HG03354 (cell line): ENCODE data around the gene UBE2Z.
"Not testable (repeated sequence)": the region's sequence is repeated elsewhere in the genome, so short reads cannot be mapped to it uniquely, and the experiment has no call there.

Source experiments
- ATAC-seq: cut with Tn5 transposase; IDR thresholded peaks from one replicate; pipeline ENCODE4 v1.9.1; 2021; ENCODE audit warnings: mild to moderate bottlenecking; ENCODE audit not compliant: unreplicated experiment, poor library complexity, severe bottlenecking

UBE2Z gene

DNA sequence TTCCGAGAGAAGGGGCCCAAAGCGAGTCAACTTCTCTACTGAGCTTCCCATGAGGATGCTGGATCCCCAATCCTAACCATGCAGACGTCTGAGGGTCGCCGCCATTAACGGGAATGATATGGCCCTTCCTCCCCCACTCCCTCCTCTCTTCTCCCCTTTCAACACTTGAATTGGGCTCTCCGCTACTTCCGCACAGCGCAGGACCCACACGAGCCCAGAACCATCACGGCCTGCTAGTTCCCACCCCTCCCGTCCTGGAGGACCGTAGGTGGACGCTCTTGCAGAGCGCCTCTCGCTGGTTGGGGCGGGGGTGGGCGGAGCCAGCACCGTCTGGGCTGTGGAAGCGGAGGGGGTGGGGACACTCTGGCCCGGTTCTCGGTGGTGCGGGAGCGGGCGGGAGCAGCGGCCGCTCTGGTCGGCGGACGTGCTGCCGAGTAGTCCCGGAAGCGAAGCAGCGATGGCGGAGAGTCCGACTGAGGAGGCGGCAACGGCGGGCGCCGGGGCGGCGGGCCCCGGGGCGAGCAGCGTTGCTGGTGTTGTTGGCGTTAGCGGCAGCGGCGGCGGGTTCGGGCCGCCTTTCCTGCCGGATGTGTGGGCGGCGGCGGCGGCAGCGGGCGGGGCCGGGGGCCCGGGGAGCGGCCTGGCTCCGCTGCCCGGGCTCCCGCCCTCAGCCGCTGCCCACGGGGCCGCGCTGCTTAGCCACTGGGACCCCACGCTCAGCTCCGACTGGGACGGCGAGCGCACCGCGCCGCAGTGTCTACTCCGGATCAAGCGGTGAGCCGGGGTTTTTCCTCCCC, at the start of gene UBE2Z:
Gene UBE2Z (plus strand): TSS at position 361 of the 797 bp plus-strand sequence. CDS start 97 bp downstream, at position 458.
- ATAC-seq = peak; percentile 83

DNA sequence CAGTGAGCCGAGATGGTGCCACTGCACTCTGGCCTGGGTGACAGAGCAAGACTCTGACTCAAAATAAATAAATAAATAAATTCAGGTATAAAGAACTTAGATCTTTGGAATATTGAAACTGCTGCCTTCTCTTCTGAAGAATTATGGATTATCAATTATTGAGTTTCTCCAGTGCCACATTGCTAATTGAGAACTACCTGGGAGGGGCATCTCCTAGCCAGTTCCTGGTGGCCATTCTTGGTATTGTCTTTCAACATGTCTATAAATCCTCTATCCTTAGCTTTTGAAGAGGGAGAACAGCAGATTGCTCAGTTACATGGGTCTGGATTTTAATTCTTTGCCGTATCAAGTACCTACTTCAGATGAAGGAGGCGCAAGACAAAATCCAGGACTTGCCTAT, 48.2 kb upstream of the UBE2Z start:
- ATAC-seq = no peak

DNA sequence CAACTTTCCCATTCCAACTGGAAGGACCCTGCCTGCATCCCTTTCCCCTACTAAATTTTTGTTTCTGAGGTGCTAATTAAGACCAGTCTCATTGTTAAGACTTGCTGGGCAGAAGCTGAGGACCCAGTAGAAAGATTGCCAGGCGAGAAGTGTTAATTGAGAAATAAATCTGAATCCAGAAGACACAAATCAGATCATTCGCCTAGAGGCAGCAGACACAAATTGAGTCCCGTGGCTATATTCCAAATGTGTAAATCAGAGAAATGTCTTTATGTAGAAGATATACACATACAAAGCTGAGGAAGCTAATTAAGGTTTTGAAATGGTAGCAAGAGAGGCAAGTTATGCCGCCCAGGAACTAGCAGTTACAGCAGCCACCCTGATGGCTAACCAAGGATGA, 47.8 kb upstream of the UBE2Z start:
- ATAC-seq = no peak

DNA sequence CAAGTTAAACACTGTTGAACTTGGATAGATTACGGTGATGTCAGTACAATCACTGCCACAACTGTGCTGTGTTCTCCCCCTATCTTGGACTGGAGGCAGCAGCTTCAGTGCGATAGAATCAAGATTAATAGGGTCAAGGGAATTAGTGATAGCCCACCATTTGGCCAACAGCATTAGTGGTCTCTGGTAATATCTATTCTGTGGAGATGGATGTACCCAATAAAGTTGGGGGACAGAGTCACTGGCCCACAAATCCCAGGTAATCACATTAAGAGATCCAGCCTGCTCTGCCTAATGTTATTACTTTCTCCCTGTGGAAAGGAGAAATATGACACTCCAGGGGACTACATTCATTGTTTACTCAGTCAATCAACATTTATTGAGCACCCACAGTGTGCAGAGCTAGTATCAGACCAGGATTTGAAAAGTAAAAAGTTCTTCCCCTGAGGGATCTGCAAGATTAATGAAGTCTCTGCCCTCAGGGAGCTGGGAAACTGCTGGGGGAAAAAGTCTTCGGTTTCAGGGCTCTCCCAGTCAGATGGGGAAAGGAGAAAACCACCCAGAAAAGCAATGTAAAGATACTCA, 39.2 kb upstream of the UBE2Z start:
- no peak for ATAC-seq

DNA sequence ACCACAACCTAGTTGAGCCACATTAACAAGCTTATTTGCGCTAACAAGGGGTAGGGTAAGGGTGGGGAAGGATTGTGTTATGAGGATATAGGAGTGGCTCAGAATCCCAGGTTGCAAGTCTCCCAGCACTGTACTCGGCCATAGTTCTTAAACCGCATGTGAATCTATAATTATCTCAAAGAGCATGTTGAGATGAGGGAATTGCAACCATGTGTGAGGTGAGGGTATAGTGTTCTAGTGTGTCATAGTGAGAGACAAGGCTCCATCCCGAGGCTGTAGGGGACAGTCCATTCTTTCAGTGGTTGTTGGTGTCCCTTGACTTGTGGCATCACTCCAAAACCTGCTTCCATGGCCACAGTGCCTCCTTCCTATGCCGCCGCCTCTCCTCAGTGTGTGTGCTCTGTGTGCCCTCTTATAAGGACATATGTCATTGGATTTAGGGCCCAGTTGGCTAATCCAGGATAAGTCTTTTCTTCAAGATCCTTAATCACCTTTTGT, 38.3 kb upstream of the UBE2Z start:
- no peak for ATAC-seq

DNA sequence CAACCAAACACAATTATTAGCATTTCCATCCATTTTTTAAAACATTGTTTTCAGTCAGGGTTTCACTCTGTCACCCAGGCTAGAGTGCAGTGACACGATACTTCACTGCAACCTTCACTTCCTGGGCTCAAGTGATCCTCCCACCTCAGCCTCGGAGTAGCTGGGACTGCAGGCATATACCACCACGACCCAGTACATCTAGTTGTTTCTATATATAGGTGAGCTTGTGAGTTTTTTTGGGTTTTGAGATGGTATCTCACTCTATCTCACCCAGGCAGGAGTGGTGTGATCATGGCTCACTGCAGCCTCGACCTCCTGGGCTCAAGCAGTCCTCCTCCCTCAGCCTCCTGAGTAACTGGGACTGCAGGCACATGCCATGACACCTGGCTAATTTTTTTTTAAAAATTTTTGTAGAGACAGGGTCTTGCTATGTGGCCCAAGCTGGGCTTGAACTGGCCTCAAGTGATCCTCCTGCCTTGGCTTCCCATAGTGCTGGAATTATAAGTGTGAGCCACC, 37.1 kb upstream of the UBE2Z start:
- no peak for ATAC-seq

DNA sequence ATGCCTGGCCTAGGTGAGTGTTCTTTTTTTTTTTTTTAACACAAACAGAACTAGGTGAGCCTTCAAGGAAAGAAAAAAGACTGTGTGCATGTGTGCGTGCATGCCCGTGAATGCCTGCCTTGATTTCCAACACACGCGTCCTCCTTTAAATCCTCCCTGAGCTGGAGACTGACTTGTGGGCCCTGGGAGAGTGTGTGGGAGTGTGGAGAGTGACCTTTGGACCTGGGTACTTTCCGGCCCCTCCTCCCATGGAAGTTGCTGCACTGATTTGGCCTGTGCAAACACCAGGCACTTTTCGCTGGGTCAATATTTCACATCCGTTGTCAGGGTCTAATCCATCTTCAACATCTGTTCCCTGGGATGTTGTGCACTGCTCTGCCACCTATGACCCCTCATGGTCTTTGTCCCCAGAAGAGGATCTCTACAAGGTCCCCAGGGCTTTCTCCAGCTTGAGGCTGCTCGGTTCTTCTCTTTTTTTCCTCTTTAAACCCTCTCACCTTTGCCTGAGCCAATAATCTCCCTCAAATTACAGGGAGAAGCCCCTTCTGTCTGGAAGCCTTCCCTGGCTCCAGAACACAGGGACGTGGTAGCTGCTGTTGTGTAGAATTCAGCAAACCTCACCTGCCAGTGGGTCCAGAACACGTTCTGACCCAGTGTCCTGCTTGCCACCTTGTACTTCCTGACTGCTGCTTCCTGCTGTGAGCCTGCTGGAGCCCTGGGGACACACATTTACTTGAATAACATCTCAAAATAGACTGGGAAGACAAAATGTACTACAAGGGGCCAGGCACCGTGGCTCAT, 36.5 kb upstream of the UBE2Z start:
- ATAC-seq = no peak

DNA sequence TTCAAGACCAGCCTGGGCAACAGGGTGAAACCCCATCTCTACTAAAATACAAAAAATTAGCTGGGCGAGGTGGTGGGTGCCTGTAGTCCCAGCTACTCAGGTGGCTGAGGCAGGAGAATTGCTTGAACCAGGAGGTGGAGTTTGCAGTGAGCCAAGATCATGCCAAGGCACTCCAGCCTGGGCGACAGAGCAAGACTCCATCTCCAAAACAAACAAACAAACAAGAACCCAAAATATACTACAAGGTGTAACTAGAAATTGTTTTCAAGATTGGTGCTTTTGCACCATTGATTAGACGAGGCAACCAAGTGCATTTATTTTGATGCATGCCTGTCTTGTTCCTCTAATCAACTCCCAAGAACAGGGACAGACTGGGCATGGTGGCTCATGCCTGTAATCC, 35.8 kb upstream of the UBE2Z start:
- not testable (repeated sequence) for ATAC-seq

DNA sequence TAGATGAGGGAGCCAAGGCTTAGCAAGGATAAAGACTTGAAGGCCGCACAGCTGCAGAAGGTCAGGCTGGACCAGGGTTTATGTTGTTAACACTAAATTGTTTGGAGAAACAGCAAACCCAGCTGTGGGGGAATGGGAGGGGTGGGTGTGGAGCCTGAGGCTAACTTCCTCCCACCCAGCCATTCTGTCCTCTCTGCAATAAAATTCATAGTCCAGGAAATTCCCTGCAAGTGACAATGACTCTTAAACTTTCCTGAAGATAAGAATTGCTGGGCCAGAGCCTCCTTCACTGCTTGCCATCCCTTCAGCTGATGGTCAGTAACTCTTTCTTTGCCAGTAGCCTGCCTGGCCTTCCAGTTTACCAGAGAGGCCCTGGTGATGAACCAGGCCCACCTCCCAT, 35.0 kb upstream of the UBE2Z start:
- no peak for ATAC-seq

DNA sequence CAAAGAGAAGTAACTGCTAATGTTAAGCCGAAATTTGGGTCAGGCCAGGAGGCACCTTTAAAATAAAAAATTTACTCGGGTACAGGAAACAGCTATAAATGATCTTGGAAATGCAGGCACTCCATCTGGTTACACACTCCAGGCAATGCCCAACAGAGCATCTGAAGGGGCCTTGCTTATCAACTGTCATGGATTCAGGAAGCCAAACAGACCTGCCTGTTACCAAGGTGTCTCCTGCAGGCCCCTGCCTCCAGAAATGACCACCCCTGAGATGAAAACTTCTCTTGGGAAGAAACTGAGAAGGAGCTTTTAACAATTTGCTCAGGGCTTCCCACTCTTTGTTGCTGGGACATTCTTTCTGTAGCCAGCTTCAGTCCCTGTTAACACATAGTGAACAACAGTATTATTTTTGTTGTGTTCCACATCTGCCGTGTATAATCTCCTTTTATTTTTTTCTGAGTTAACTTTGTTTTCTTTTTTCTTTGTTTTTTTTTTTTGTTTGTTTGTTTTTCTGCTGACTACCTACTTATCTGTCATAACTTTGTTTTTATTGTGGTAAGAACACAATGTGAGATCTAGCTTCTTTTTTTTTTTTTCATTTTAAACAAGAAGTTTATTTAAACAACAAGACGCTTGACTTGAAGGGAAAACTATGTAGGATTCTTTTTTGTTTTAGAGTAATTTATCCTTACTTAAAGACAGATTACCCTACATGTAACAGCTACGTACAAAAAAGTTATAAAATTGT, 34.3 kb upstream of the UBE2Z start:
- no peak for ATAC-seq

DNA sequence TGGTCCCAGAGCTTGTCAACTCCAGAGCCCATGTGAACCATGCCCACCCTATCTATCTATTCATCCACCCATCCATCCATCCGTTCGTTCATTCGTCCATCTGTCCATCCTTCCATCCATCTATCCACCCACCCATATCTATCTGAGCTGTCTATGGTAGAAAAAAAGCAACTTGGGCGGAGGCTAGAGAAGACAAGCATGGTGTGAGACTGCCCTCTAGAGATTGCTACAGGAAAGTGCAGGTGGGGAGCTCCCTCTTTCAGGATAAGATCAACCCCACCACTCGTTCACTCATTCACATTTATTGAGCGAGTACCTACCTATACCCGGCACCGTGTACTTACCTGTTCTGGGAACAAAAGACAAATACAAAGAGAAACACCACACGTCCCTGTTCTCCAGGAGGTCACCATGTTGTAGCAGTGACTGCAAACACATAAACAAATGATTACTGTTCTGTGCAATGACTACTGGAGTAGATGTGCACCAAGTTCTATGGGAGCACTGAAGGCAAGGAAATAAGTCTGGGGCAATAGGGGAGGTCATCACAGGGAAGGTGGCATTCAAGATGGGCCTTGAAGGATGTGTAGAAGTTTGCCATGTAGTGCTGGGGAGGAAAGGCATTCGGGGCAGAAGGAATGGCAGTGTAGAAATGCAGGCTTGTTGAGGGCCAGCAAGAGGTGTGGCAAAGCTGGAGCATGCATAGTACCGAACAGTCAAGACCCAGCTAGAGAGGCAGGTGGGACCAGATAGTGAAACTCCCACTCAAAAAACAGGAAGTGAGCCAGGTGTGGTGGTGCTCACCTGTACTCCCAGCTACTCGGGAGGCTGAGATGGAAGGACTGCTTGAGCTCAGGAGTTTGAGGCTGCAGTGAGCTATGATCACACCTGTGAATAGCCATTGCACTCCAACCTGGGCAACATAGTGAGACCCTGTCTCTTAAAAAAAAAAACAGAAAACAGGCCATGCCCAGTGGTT, 29.0 kb upstream of the UBE2Z start:
- ATAC-seq = no peak

DNA sequence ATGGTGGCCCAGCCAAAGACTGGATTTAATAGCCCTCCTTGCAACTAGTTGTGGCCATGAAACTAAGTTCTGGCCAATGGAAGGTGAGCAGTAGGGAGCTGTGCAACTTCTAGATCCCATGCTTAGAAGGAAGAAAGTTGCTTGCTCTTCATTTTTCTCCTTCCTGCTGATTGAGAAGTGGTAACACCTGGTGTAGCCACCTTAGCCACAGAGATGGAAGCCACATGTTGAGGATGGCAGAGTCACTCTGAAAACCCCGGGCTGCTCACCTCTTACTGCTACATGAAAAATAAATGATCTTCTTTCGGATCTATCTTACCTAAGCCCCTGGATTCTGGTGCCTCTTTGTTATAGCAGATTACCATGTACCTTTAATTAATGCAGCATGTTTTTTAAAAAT, 25.9 kb upstream of the UBE2Z start:
- ATAC-seq = no peak

DNA sequence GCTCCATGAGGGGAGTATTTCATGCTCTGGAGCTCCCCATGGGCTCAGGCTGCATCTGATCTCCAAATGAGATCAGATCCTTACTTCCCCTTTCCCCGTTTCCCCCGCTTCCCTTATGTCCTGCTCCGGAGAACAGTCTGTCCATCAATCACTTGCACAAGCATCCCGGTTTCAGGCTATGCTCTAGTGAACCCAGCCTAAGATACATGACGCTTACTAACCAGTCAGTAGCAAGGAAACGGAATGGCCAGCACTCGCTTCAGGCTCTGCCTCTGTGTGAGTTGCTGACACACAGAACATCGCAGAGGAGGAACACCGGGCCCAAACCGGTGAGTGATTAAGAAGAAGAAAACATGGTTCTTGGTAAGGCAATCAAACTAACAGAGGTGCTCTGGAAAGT, 25.0 kb upstream of the UBE2Z start:
- no peak for ATAC-seq

DNA sequence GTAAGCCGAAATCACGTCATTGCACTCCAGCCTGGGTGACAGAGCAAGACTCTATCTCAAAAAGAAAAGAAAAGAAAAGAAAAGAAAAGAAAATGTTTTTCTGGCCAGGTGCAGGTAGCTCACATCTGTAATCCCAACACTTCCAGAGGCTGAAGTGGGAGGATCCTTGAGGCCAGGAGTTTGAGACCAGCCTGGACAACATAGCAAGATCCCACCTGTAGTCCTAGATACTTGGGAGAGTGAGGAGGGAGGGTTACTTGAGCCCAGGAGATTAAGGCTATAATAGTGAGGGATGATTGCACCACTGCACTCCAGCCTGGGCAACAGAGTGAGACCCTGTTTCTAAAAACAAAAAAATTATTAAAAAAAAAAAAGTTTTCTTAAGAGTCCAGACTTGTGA, 18.1 kb upstream of the UBE2Z start:
- ATAC-seq = no peak

DNA sequence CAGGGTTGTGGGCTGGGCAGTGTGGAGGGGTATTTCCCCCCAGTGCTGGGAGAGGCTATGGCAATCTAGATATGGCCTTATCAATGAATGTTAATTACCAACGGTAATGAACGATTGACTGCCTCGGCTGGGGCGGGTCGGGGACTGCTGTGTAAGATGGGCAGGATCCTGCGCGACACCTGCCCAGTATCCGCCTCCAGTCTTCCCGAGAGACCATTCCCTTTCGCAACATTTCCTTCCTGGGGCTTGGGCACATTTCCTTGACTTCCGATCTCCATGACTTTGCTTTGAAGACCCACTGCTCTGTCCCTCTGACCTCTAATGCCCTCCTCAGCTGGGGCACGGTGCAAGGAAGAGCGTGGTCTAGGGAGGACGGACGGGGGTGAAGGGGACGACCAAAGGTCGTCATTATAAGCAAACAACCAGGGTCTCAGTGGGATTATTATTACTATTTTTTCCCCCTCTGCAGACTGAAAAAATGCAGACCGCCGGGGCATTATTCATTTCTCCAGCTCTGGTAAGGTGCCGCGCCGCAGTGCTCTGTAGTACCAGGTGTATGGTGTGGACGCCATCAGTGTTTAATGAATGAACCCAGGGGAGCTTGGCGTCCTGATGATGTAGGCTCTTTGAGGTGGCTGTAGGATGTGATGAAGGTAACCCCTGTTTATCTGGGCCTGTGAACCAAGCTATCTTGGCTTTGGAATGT, 15.1 kb upstream of the UBE2Z start:
- no peak for ATAC-seq

DNA sequence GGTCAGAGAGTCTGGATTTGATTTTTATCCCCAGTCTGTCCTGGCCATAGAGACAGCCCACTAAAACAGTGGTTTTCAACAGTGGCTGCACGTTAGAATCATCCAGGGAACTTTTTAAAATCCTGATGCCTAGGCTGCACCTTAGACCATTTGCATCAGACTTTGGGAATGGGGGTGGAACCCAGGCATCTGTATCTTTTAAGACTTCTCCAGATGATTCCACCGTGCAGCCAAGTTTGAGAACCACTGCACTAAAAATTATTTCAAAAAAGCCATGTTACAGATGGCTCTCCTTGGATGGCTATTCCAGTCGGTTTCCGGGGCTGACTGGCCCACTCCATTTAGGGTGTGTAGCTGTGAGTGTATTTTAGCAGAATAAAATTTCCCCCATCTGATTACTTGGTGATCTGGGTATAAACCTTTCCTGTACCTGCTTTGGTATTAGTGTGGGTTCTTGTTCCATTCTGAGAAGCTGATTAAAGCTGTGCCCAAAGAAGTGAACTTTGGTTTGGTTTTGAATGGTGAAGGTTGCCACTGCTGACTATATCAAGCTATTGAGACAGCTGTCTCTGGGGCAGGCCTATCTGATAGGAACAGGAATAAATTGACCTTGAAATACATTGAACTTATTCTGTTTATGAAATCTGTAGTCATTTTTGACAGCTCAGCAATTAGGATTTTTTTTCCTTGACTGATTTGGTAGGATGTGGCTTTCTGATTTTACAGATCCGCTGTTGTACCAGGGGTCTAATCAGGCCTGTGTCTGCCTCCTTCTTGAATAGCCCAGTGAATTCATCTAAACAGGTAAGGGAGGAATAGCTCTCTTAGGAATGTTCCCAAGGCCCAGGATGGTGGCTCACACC, 14.3 kb upstream of the UBE2Z start:
- no peak for ATAC-seq

DNA sequence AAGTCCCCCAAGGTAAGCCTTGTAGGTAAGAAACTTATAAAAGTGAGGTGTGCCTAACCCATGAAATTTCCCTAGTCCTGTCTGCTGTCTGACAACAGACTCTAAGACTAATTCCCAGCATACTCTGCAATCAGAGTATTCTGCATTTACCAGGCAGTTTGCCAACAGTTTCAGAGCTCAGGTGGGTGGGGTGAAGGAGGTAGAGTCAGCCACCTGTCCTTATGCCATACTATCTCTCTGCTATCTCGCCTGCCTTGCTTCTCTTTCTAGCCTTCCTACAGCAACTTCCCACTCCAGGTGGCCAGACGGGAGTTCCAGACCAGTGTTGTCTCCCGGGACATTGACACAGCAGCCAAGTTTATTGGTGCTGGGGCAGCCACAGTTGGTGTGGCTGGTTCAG, 13.3 kb upstream of the UBE2Z start:
- no peak for ATAC-seq
